Medulla oblongata (tissue), 1 donor: ENCODE measurements around the gene PDX1.
"Not testable (repeated sequence)": the region's sequence is repeated elsewhere in the genome, so short reads cannot be mapped to it uniquely, and the experiment has no call there.

Experiments
- DNase-seq: peaks from one replicate; pipeline ENCODE4 v3.0.0-alpha.2; 2015; ENCODE audit errors: extremely low spot score

The PDX1 gene

GRCh38 chr13:27956576-27957300, 36.9 kb downstream of the PDX1 start:
- DNase-seq, result no peak

DNA sequence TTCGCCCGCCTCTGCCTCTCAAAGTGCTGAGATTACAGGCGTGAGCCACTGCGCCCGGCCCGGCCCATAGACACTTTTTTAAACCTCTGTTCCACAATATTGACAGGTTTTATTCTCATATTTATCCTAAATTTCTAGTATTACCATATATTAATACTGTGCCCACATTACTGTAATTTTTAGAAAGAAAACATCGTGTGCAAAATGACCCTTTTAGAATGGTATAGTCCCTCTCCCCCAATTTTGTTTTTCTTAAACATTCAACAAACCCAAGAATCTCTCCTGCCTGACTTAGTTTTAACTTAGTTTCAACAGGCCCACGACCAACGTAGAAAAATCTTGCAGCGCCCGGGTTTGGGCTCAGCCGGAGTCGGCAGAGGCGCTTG, 40.2 kb downstream of the PDX1 start:
- no peak for DNase-seq

DNA sequence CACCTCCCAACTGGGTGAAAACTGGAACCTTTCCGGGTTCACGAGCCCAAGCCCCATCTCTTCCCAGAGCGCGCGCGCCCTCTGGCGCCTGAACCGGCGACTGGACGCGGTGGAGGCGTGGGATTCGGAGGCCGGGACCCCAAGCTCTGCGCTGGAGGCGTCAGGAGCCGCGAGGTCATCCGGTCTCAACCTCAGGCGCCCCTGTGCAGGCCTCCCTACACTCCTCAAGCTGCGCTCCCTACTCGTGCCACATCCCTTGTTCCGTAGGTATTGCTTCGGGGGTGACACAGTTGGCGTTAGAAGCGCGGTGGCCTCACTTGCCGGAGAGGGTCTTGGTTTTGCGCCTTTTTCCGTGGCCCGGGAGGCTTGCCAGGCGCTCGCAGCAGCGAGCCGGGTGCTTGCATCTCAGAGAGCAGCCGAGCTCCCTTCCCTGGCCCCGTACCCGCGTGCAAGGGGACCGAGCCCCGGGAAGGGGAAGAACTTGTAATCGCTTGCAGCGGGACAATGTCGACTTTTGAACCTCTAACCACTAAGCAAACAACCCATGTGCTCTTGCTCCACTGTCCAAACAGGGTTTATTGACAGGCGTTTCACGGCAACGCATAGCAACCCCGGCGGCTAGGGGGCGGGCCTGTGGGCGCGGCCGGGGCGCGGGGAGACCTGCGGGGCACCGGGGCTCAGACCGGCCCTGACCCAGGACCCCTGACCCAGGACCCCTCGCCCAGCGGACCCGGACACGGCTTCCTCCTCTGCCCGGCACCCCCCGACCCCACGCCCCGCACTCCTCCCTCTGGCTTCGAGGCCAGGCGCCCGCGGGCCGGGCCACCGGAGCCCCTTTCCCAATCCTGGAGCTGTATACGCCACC, 40.8 kb downstream of the PDX1 start:
- DNase-seq, result peak; percentile 7

DNA sequence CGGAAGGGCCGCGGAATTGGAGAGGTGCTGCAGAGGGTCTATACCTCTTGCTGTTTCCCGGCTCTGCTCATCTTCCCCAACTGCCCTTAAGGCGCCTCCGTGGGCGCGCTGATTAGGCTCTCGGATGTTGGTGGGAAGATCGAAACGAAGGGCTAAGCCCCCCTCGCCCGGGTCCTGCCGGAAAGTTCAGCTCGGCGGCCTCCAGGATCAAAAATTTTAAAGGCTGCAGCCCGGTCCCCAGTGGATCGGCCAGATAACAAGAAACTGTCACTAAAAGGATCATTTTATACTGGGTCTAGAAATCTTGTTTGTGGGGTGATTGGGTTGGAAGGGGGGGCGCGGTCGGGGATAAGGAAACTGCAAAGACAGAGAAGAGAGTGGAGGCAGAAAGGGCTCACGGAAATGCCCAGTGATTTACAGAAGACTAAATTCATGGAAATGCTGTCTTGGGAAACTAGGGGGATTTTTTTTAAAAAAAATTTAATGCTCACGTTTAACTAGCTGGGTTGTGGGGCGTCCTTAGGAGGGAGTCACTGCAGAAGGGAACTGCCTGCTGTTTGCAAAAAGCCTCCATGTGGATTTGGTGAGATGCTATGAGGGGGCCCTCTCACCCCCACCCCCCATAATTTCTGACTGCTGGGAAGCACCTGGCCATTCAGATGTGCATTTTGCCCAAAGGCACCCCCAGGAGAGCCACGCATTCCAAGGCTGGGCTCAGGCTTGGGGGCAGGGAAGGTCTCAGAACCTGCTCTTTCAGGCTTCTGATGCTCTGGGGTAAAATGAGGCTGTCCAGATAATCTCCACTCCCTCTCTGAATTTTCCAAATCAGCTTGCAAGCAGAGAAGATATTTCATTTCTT, 41.7 kb downstream of the PDX1 start:
- DNase-seq, result no peak

GRCh38 chr13:27962128-27962841, 42.5 kb downstream of the PDX1 start:
- no peak for DNase-seq

DNA sequence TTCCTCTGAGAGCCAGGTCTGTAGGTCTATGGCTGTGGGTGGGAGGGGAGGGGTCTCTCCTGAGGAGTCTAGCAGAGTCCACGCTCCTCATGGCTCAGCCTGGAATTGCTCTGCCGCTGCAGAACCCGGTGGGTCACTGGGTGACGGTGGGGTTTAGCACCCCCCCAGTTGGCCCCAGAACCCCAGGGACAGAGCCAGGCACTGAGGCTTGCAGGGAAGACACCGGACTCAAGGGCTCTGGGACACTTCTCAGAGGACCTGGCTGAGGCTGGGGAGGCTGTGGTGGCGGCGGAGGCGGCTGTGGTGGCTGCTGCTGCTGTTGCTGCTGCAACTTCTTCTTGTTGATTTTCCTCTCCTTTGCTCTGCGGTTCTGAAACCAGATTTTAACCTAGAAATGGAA, 43.2 kb downstream of the PDX1 start:
- DNase-seq, result no peak

GRCh38 chr13:27963491-27963890, 43.7 kb downstream of the PDX1 start:
- no peak for DNase-seq

DNA sequence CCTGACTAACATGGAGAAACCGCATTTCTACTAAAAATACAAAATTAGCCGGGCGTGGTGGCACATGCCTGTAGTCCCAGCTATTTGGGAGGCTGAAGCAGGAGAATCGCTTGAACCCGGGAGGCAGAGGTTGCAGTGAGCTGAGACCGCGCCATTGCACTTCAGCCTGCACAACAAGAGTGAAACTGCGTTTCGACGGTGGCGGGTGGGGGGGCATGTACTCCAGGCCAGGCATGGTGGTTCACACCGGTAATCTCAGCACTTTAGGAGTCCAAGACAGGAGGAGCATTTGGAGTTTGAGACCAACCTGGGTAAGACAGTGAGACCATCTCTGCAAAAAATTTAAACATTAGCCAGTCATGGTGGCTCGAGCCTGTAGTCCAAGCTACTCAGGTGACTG, 44.4 kb downstream of the PDX1 start:
- DNase-seq, result not testable (repeated sequence)

- DNase-seq, result no peak
These were observed 45.0 kb downstream of the PDX1 start for GRCh38 chr13:27964741-27965323.

DNA sequence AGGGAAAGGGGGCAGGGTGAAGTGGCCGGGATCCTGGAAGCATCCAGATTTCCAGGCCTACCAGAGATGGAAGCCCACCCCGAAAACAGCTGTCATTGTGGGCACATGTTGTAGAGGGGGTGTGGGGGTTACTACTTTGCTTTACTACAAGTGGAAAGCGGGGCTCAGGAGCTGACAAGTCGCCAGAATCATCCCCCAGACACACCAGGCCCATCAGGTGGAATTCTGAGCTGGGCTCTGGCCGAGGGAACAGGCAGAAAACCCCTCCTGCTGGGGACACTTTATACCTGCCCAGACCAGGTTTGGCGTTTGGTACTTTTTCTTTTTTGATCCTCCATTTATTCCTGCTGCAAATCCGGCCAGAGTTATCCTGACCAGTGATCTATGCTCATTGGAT, 45.5 kb downstream of the PDX1 start:
- no peak for DNase-seq

DNA sequence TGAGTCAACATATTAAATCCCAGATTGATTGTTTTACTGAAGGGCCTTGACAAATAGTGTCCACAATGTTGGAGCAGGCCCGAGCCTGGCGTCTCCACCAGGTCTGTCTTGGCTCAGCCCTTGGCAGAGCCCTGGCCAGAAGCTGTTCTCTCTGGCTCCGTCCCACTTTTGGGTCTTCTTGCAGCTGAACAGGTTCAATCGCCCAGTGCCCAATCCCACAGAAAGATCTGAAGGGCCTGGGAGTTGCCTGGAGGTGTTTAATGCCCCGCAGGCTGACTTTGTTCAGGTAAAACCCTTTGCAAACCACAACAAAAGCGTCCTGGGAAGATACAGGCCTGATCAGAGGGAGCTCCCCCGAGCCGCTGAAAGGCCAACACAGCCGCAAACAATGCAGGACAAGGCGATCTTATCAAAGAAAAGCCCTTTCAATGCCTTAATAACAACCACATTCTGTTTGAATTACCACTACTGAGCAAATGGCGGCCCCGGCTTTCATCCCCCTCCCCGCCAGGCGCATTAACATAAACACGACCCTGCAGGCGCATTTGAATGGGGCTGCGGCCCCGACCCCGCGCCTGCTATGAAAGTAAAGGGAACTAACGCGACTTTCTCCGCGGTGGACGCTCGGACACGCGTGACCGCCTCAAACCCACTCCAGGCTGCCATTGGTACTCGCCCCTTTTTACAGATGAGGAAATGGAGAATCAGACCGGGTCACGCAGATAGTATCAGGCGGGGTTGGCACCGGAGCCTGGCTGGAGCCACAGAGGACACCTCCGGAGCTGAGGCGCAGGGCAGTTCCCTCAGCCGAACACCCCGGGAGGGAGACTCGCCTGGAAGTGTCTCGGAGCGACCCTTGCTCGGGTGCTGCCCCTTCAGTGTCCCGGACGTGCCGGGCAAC, 46.2 kb downstream of the PDX1 start:
- DNase-seq, result no peak

DNA sequence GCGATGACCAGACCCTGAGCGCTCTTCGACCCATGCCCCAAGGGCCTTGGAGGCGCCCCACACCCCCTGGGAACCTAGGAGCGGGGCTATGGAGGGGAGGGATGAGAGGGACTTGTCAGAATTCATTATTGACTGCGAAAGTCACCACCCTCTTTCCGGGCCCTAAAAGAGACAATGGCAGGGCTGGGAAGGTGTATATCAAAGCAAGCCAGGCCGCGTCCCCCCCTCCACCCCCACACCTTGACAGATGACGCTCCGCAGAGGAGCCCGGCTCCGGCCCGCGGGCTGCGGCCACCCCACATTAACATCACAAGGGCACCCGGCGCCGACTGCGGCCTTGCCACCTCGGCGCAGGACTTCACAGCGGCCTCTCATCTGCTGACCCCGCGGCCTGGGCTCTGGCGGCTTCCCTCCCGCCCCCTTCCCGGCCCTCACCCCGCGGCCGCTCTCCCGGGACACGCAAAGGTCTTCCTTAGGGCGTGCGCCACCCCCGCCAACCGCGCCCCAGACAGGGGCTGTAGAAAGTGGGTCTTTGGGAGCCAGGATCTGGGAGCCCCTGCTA, 46.9 kb downstream of the PDX1 start:
- no peak for DNase-seq

- no peak for DNase-seq
These were observed 47.5 kb downstream of the PDX1 start for GRCh38 chr13:27967203-27967735.

DNA sequence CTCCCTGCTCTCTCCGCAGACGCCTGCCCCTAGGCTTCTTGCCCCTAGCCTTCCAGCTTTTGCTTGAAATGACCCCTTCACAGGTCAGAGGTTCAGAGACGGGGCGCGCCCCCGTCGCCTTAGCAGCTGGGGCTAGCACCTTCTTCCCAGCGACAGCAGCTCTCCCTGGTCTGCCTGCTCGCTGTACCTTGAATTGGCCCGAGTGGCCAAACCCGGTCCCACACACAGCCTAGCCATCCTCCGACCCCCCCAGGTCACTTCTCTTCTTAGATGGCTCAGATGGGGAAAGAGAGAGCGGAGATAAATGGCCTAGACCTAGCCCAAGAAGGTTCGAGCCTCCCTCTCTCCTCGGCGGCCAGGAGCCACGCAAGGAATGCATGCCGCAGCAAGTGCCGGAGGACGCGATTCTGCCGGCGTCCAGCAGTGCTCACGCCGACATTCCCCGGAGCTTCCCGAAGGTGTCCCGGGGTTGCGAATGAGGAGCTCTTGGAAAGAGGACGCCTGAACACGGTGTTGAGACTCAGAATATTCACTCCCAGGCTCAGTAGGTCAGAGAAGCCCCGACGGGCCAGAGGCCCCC, 48.0 kb downstream of the PDX1 start:
- DNase-seq, result no peak

- no peak for DNase-seq
These were observed 48.7 kb downstream of the PDX1 start for GRCh38 chr13:27968316-27969081.

DNA sequence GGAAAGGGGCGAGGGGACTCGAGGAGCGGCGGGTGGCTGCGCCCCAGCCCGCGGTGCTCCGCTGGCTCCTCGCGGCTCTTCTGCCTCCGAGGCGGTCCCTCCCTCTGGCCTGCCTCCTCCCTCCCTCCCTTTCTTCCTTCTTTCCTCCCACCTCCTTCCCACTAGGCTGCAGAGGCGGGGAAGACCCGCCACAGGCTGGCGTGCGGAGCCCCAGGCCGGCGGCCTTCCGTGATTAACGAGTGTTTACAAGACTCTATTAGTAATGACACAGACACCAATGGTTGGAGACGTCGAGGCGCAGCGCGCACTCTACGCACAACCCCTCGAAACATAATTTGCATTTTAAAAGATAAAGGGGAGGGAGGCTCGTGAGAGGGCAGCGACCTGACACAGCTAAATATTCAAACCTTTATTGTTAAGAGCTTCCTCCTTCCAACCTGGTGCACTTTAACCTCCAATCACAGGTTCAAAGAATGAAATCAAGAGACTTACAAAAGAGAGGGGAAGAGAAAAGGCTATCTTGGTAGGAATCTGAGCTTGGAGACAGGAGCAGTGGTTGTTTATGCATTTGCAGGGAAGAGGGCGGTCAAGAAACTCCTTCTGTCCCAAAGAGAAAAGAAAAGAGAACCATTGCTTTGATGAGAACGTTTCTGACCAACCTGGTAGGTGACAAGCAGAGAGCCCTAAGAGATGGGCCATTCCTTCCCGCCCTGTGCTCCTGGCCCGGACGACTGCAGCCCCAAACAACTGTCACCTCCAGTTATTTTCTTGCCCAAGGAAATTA, 49.5 kb downstream of the PDX1 start, which contains the start of gene CDX2:
CDX2 (minus strand) TSS at position 234 of the 784 bp plus-strand sequence. CDS start 309 bp downstream, outside the sequence.
- DNase-seq, result no peak

DNA sequence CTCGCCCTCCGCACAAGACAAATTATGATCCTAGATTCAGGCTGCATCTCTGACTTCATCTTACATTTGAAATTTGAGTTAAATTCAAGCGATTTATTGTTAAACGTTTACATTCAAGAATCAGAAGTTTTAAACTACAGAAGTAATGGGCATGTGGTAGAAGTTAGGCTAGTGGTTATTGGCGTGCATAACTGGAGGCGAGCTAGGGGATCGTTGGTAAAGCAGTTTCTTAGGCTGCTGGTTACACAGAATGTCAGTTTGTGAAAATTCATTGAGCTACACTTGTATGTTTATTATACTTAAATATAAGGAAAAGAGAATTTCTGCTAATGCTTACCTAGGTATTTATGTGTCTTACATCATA, 50.0 kb downstream of the PDX1 start:
- DNase-seq, result no peak
